Pancreas (tissue), 10 donors: ENCODE results near the gene SLC35E1. TPM values are rescaled to one million over a fixed set of nuclear protein-coding genes. Genes with fewer than 3 reads are reported as not detected.

Experiments
- ATAC-seq, 4 donors: fragments of 200-7000 bp; cut with Tn5 transposase; one replicate each; pipeline versions ENCODE4 v1.8.0 to v1.9.1; 2020; ENCODE audit warnings: mild to moderate bottlenecking in 4 of 4, moderate library complexity in 4 of 4
- DNase-seq, 6 donors: peaks; one replicate each; pipeline ENCODE4 v3.0.0-alpha.2; 2020
- FAIRE-seq: peaks from 2 replicates; lab custom pipeline; 2012; peaks lifted over from hg19 to GRCh38; lab: Jason Lieb, UNC
- H3K27ac ChIP-seq, 4 donors: fragments of 200-600 bp; sonication (generic); 1 replicate in 3 of 4; 2 replicates in 1 of 4; pipeline versions ENCODE4 v1.5.0 to v1.8.0; 2020
- H3K27me3 ChIP-seq, 4 donors: fragments of 200-600 bp; one replicate each; pipeline ENCODE4 v1.8.0; 2021
- H3K36me3 ChIP-seq, 3 donors: fragments of 200-600 bp; sonication (generic) in 1 of 3; one replicate each; pipeline versions ENCODE4 v1.5.0 to v1.8.0; 2020 to 2021
- H3K4me1 ChIP-seq, 3 donors: fragments of 200-600 bp; one replicate each; pipeline ENCODE4 v1.8.0; 2021
- H3K4me3 ChIP-seq, 4 donors: fragments of 200-600 bp; sonication (generic) in 2 of 4; one replicate each; pipeline versions ENCODE4 v1.5.0 to v1.8.0; 2020 to 2021
- H3K9me3 ChIP-seq, 4 donors: fragments of 200-600 bp; one replicate each; pipeline ENCODE4 v1.8.0; 2021
- CTCF ChIP-seq, 4 donors: fragments of 200-600 bp; sonication (generic) in 3 of 4; IDR thresholded peaks; one replicate each; pipeline versions ENCODE4 v1.5.0 to v1.8.0; 2021; ENCODE audit warnings: antibody characterized with exemption in 4 of 4
- WGBS, 2 donors: extraction: QIAGEN DNeasy Blood & Tissue Kit; methylation state at CpG; one replicate each; pipeline ENCODE4 v1.1.7; 2013; 5-methylcytosine and 5-hydroxymethylcytosine counted together
- intact Hi-C, 3 donors: fragments of 100-400 bp; cut with DNase I; formaldehyde crosslinking; loops; one replicate each; pipeline versions ENCODE4 v1.11.1 to v1.14.2; 2022
- polyA plus RNA-seq, 2 donors: library from polyadenylated mRNA; stranded (reverse); fragments of 200-250 nt; gene quantifications; one replicate each; pipeline ENCODE4 v1.2.3, GENCODE V29; 2013
- total RNA-seq, 6 donors: library from RNA; stranded (reverse); fragmentation: NEBNext Ultra II Directional in 4 of 6; extraction: Animal tissue kit (Norgen Biotek cat#: 25700) in 4 of 6; gene quantifications; one replicate each; pipeline versions ENCODE4 v1.2.1 to v1.2.4, GENCODE V29; 2021 to 2023
- donor health status: healthy with polysubstance abuse.
- donor health status: DM: no; HTN: no; CAD: no; lungs with moderate emphysema.
- donor health status: DM: no; HTN: no; CAD: no.
- donor health status: control.
- donor health status: control.
- donor health status: Bipolar disorder and iron deficiency.
- donor health status: DM: yes; HTN: yes; CAD: no.
- donor health status: DM: no; HTN: no; CAD: no.
- donor health status: DM: no; HTN: no; CAD: no.
- donor health status: DM: yes; HTN: yes; CAD: no.

Gene SLC35E1
- total and polyA plus RNA-seq, 8 donors: 22.9 to 42.1 (median 34.0) TPM

- Histone ChIP-seq H3K36me3 (no peaks in the 10 kb centered on the region), H3K27me3 (no peaks in the 10 kb centered on the region), H3K4me1 (peaks cover 10 to 27% (median 14%) of the 10 kb centered on the region in 3 donors), H3K4me3 (no peak overlapping the region), H3K27ac (peak overlapping the region in 2 of 4 donors; percentile 0 to 23), H3K9me3 (no peaks in the 10 kb centered on the region)
- intact Hi-C loops: no loop called here
- 35 to 46% methylated on average over 3 of the region's 3 CpGs for WGBS, 2 donors
- FAIRE-seq (no peak), ATAC-seq (no peak), DNase-seq (no peak)
- no peak for TF ChIP-seq CTCF (IDR thresholded peaks at IDR 0.05)
Observed at GRCh38 chr19:16612636-16613035, 40.4 kb upstream of the SLC35E1 start.

GRCh38 chr19:16611121-16611520 lies 38.9 kb upstream of the SLC35E1 start:
- TF ChIP-seq CTCF (IDR thresholded peaks at IDR 0.05): no peak
- Histone ChIP-seq H3K27ac (no peak overlapping the region), H3K4me3 (no peak overlapping the region), H3K36me3 (no peaks in the 10 kb centered on the region), H3K27me3 (no peaks in the 10 kb centered on the region), H3K4me1 (peaks cover 10 to 28% (median 15%) of the 10 kb centered on the region in 3 donors), H3K9me3 (no peaks in the 10 kb centered on the region)
- FAIRE-seq (no peak), DNase-seq (no peak), ATAC-seq (no peak)
- intact Hi-C loops: no loop called here
- 87 to 91% methylated on average over 6 of the region's 6 CpGs for WGBS, 2 donors

- intact Hi-C loops: no loop called here
- ATAC-seq (no peak), DNase-seq (no peak), FAIRE-seq (no peak)
- peaks cover 10 to 28% (median 15%) of the 10 kb centered on the region in 3 donors for H3K4me1 ChIP-seq
- H3K4me3 ChIP-seq: no peak overlapping the region
- H3K27ac ChIP-seq: no peak overlapping the region
- WGBS, 2 donors: 81 to 87% methylated on average over 5 of the region's 5 CpGs
- TF ChIP-seq CTCF (IDR thresholded peaks at IDR 0.05): no peak
- no peaks in the 10 kb centered on the region for H3K9me3 ChIP-seq
- no peaks in the 10 kb centered on the region for H3K36me3 ChIP-seq
- no peaks in the 10 kb centered on the region for H3K27me3 ChIP-seq
Observed at GRCh38 chr19:16609511-16610200, 37.4 kb upstream of the SLC35E1 start.

- FAIRE-seq: peak; percentile 60
- Histone ChIP-seq H3K27me3 (no peaks in the 10 kb centered on the region), H3K4me1 (peaks cover 10 to 29% (median 15%) of the 10 kb centered on the region in 3 donors), H3K36me3 (no peaks in the 10 kb centered on the region), H3K4me3 (no peak overlapping the region), H3K9me3 (no peaks in the 10 kb centered on the region), H3K27ac (peak overlapping the region; percentile 12 to 46 (median 41))
- no peak for TF ChIP-seq CTCF (IDR thresholded peaks at IDR 0.05)
- ATAC-seq: peak; percentile 68 to 78 (median 72)
- DNase-seq: peak in 1 of 6 donors; percentile 36
- intact Hi-C loops: no loop called here
- 90 to 92% methylated on average over 1 of the region's 1 CpG for WGBS, 2 donors
Observed at GRCh38 chr19:16608290-16608739, 36.1 kb upstream of the SLC35E1 start.

GRCh38 chr19:16607819-16608218 lies 35.6 kb upstream of the SLC35E1 start:
- FAIRE-seq: no peak
- no peak for TF ChIP-seq CTCF (IDR thresholded peaks at IDR 0.05)
- no peak overlapping the region for H3K4me3 ChIP-seq
- DNase-seq: peak in 1 of 6 donors; percentile 65
- H3K27ac ChIP-seq: peak overlapping the region; percentile 12 to 46 (median 41)
- no peaks in the 10 kb centered on the region for H3K27me3 ChIP-seq
- ATAC-seq: peak in 3 of 4 donors; percentile 4 to 14 (median 7)
- no peaks in the 10 kb centered on the region for H3K9me3 ChIP-seq
- intact Hi-C loops: no loop called here
- 76 to 82% methylated on average over 12 of the region's 12 CpGs for WGBS, 2 donors
- H3K36me3 ChIP-seq: no peaks in the 10 kb centered on the region
- peaks cover 10 to 30% (median 15%) of the 10 kb centered on the region in 3 donors for H3K4me1 ChIP-seq
